K562 (cell line): Measurements from ENCODE around the gene LPAR5. TPM values are rescaled to one million over a fixed set of nuclear protein-coding genes. Genes with fewer than 3 reads are reported as not detected.

Experiments
- ELF4 ChIP-seq: fragments of 450-650 bp; formaldehyde crosslinking; IDR thresholded peaks from 2 replicates; pipeline ENCODE4 v1.4.0; 2022; ENCODE audit warnings: missing genetic modification characterization
- ESRRA ChIP-seq: fragments of 450-650 bp; IDR thresholded peaks from 2 replicates; pipeline ENCODE4 v1.6.1; 2014; ENCODE audit warnings: low read depth, mild to moderate bottlenecking, moderate library complexity, borderline replicate concordance
- KLF13 ChIP-seq: fragments of 450-650 bp; IDR thresholded peaks from 2 replicates; pipeline ENCODE4 v1.6.1; 2016; ENCODE audit warnings: missing genetic modification characterization, low read depth, mild to moderate bottlenecking, missing compliant biosample characterization, moderate library complexity, borderline replicate concordance
- MTF1 ChIP-seq: fragments of 250-450 bp; sonication (Bioruptor Pico); IDR thresholded peaks from 2 replicates; pipeline ENCODE4 v1.9.0; 2021; ENCODE audit warnings: moderate library complexity, mild to moderate bottlenecking, inconsistent platforms, borderline replicate concordance
- MXI1 ChIP-seq: IDR thresholded peaks from 2 replicates; pipeline ENCODE4 v1.6.1; 2011; ENCODE audit warnings: low read depth, mild to moderate bottlenecking, improper control_type of control experiment, low read length
- WHSC1 ChIP-seq: IDR thresholded peaks from one replicate; pipeline ENCODE4 v1.6.1; 2012; ENCODE audit warnings: low read length, control low read depth, inconsistent platforms
- polyA plus RNA-seq, 8 experiments: library from polyadenylated mRNA; depleted of rRNA in 4 of 8; stranded (reverse) in 5 of 8; unstranded in 3 of 8; fragments of >200 nt; fragmentation: Nextera tagmentation in 2 of 8; fragmentation: Illumina TruSeq in 1 of 8; extraction: Ambion mirVana in 2 of 8; extraction: Trizol in 1 of 8; gene quantifications; 2 replicates each; pipeline versions ENCODE4 v1.2.1 to v1.2.3, GENCODE V29; 2011 to 2014; ENCODE audit warnings: inconsistent platforms in 1 of 8, missing spikeins in 1 of 8
- total RNA-seq, 7 experiments: library from RNA; depleted of rRNA in 6 of 7; stranded (reverse); fragments of >200 nt in 6 of 7; fragmentation: Illumina TruSeq in 2 of 7; extraction: Trizol in 2 of 7; gene quantifications; 2 replicates each; pipeline versions ENCODE4 v1.2.1 to v1.2.3, GENCODE V29; 2011 to 2021; ENCODE audit warnings: low replicate concordance in 1 of 7
- TF ChIP-seq, protein P1 (sequence below): fragments of 450-650 bp; formaldehyde crosslinking; IDR thresholded peaks from 2 replicates; pipeline ENCODE4 v1.4.0; 2020; ENCODE audit warnings: mild to moderate bottlenecking, moderate library complexity
- TF ChIP-seq, protein P2 (sequence below): fragments of 200-400 bp; formaldehyde crosslinking; IDR thresholded peaks from 2 replicates; pipeline ENCODE4 v1.6.1; 2017; ENCODE audit warnings: mild to moderate bottlenecking, low read depth, low read length, moderate library complexity
- TF ChIP-seq, protein P3 (sequence below): sonication (generic); formaldehyde crosslinking; IDR thresholded peaks from 2 replicates; pipeline ENCODE4 v1.8.1; 2023; ENCODE audit warnings: missing genetic modification reagents, mild to moderate bottlenecking, borderline replicate concordance
- TF ChIP-seq, protein P4 (sequence below): fragments of 200-800 bp; sonication (Bioruptor generic); IDR thresholded peaks from 2 replicates; pipeline ENCODE4 v1.6.1; 2017; ENCODE audit warnings: missing genetic modification characterization, missing compliant biosample characterization
- TF ChIP-seq, protein P5 (sequence below), 2 experiments: fragments of 450-650 bp; IDR thresholded peaks; 2 replicates each; pipeline ENCODE4 v1.6.1; 2018; ENCODE audit warnings: mild to moderate bottlenecking in 2 of 2, low read depth in 1 of 2; ENCODE audit not compliant: partially characterized antibody in 2 of 2

LPAR5 gene
- total and polyA plus RNA-seq, 9 of the 15 experiments (the other 6 are each of a cell fraction or from before 2014, with no cell fraction given), result 1.3 to 11.7 (median 3.6) TPM

DNA sequence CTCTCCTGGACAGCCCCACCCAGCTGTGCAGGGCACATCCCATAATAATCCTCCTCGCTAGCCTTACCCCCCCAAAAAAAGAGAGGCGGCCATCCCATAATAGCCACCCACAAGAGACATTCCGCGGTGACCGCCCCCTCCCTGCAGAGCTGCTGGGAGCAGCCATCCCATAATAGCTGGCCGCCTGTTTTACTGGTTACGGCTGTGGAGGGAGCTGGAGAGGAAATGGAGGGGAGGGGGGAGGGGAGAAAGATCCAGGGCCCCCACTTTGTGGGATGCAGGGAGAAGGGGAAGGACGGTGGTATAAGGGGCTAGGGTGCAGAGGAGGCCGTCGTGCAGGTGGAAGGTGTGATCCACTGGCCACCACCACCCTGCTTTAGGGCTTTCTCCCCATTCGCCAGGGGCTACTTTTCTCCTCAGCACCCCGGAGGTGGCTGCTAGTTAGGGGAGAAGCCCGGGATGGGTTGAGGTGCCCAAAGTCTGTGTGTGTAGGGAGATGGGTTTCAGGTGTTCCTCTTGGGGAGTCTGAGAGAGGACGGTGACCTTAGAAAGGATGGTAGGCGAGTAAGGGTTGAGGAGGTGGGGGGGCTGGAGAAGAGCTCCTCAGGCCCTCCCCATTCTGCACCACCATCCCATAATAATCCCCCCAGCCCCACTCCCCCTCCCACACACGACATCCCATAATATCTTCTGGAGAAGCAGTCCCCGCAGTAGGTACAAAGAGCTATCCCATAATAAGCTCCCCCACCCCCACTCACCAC, 22.6 kb downstream of the LPAR5 start (continued):
- TF ChIP-seq, protein P1, sequence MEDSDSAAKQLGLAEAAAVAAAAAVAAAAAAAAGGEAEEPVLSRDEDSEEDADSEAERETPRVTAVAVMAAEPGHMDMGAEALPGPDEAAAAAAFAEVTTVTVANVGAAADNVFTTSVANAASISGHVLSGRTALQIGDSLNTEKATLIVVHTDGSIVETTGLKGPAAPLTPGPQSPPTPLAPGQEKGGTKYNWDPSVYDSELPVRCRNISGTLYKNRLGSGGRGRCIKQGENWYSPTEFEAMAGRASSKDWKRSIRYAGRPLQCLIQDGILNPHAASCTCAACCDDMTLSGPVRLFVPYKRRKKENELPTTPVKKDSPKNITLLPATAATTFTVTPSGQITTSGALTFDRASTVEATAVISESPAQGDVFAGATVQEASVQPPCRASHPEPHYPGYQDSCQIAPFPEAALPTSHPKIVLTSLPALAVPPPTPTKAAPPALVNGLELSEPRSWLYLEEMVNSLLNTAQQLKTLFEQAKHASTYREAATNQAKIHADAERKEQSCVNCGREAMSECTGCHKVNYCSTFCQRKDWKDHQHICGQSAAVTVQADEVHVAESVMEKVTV (CRISPR knock-in tag), result no peak
- TF ChIP-seq, protein P2, sequence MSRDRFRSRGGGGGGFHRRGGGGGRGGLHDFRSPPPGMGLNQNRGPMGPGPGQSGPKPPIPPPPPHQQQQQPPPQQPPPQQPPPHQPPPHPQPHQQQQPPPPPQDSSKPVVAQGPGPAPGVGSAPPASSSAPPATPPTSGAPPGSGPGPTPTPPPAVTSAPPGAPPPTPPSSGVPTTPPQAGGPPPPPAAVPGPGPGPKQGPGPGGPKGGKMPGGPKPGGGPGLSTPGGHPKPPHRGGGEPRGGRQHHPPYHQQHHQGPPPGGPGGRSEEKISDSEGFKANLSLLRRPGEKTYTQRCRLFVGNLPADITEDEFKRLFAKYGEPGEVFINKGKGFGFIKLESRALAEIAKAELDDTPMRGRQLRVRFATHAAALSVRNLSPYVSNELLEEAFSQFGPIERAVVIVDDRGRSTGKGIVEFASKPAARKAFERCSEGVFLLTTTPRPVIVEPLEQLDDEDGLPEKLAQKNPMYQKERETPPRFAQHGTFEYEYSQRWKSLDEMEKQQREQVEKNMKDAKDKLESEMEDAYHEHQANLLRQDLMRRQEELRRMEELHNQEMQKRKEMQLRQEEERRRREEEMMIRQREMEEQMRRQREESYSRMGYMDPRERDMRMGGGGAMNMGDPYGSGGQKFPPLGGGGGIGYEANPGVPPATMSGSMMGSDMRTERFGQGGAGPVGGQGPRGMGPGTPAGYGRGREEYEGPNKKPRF, result no peak
- TF ChIP-seq WHSC1 (no peak), ESRRA (peak; percentile 19; the same call in 1 of the 2 replicates), MTF1 (no peak), ELF4 (CRISPR knock-in tag) (0 out of 2 replicates have a peak, but pooled peaks have one; percentile 67), MXI1 (no peak), KLF13 (tag) (no peak)
- TF ChIP-seq, protein P3, sequence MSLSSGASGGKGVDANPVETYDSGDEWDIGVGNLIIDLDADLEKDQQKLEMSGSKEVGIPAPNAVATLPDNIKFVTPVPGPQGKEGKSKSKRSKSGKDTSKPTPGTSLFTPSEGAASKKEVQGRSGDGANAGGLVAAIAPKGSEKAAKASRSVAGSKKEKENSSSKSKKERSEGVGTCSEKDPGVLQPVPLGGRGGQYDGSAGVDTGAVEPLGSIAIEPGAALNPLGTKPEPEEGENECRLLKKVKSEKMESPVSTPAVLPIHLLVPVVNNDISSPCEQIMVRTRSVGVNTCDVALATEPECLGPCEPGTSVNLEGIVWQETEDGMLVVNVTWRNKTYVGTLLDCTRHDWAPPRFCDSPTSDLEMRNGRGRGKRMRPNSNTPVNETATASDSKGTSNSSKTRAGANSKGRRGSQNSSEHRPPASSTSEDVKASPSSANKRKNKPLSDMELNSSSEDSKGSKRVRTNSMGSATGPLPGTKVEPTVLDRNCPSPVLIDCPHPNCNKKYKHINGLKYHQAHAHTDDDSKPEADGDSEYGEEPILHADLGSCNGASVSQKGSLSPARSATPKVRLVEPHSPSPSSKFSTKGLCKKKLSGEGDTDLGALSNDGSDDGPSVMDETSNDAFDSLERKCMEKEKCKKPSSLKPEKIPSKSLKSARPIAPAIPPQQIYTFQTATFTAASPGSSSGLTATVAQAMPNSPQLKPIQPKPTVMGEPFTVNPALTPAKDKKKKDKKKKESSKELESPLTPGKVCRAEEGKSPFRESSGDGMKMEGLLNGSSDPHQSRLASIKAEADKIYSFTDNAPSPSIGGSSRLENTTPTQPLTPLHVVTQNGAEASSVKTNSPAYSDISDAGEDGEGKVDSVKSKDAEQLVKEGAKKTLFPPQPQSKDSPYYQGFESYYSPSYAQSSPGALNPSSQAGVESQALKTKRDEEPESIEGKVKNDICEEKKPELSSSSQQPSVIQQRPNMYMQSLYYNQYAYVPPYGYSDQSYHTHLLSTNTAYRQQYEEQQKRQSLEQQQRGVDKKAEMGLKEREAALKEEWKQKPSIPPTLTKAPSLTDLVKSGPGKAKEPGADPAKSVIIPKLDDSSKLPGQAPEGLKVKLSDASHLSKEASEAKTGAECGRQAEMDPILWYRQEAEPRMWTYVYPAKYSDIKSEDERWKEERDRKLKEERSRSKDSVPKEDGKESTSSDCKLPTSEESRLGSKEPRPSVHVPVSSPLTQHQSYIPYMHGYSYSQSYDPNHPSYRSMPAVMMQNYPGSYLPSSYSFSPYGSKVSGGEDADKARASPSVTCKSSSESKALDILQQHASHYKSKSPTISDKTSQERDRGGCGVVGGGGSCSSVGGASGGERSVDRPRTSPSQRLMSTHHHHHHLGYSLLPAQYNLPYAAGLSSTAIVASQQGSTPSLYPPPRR (CRISPR knock-in tag), result no peak
- TF ChIP-seq, protein P4, sequence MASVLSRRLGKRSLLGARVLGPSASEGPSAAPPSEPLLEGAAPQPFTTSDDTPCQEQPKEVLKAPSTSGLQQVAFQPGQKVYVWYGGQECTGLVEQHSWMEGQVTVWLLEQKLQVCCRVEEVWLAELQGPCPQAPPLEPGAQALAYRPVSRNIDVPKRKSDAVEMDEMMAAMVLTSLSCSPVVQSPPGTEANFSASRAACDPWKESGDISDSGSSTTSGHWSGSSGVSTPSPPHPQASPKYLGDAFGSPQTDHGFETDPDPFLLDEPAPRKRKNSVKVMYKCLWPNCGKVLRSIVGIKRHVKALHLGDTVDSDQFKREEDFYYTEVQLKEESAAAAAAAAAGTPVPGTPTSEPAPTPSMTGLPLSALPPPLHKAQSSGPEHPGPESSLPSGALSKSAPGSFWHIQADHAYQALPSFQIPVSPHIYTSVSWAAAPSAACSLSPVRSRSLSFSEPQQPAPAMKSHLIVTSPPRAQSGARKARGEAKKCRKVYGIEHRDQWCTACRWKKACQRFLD (CRISPR knock-in tag), result peak; percentile 88; the same call in 1 of the 2 replicates
- TF ChIP-seq, protein P5, sequence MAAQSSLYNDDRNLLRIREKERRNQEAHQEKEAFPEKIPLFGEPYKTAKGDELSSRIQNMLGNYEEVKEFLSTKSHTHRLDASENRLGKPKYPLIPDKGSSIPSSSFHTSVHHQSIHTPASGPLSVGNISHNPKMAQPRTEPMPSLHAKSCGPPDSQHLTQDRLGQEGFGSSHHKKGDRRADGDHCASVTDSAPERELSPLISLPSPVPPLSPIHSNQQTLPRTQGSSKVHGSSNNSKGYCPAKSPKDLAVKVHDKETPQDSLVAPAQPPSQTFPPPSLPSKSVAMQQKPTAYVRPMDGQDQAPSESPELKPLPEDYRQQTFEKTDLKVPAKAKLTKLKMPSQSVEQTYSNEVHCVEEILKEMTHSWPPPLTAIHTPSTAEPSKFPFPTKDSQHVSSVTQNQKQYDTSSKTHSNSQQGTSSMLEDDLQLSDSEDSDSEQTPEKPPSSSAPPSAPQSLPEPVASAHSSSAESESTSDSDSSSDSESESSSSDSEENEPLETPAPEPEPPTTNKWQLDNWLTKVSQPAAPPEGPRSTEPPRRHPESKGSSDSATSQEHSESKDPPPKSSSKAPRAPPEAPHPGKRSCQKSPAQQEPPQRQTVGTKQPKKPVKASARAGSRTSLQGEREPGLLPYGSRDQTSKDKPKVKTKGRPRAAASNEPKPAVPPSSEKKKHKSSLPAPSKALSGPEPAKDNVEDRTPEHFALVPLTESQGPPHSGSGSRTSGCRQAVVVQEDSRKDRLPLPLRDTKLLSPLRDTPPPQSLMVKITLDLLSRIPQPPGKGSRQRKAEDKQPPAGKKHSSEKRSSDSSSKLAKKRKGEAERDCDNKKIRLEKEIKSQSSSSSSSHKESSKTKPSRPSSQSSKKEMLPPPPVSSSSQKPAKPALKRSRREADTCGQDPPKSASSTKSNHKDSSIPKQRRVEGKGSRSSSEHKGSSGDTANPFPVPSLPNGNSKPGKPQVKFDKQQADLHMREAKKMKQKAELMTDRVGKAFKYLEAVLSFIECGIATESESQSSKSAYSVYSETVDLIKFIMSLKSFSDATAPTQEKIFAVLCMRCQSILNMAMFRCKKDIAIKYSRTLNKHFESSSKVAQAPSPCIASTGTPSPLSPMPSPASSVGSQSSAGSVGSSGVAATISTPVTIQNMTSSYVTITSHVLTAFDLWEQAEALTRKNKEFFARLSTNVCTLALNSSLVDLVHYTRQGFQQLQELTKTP (IDR thresholded peaks at IDR 0.05; ENCODE audit: low read depth in 1 of 2, partially characterized antibody in 2 of 2), result peak in 1 of 2 experiments; percentile 46
